Measurements from ENCODE around the gene MRPL19. TPM values are rescaled to one million over a fixed set of nuclear protein-coding genes. Genes with fewer than 3 reads are reported as not detected.

The MRPL19 gene
- total and polyA plus RNA-seq, 12 donors = 16.5 to 107 (median 69.2) TPM

GRCh38 chr2:75610671-75611070 lies 35.9 kb upstream of the MRPL19 start:
- intact Hi-C loops (cut with DNase I) = no loop called here
- Histone ChIP-seq H3K36me3 (replicated peaks in 1 of 2) (no peaks in the 10 kb centered on the region), H3K9me3 (replicated peaks in 1 of 3) (no peaks in the 10 kb centered on the region), H3K27ac (no peak overlapping the region), H3K4me3 (no peak overlapping the region), H3K4me1 (replicated peaks in 1 of 2) (no peaks in the 10 kb centered on the region), H3K27me3 (no peaks in the 10 kb centered on the region)
- 62 to 80% (median 71%) methylated on average over 4 of the region's 4 CpGs for WGBS, 4 donors
- TF ChIP-seq POLR2A (IDR thresholded peaks at IDR 0.05) (no peak), CTCF (IDR thresholded peaks at IDR 0.05) (no peak)
- no peak for DNase-seq

GRCh38 chr2:75612108-75612861 lies 34.3 kb upstream of the MRPL19 start:
- intact Hi-C loops (cut with DNase I) = no loop called here
- 78 to 93% (median 87%) methylated on average over 7 of the region's 7 CpGs for WGBS, 4 donors
- DNase-seq = no peak

GRCh38 chr2:75612862-75613243 lies 33.7 kb upstream of the MRPL19 start:
- no peak for DNase-seq
- H3K4me3 ChIP-seq = no peak overlapping the region
- H3K4me1 ChIP-seq (replicated peaks in 1 of 2) = no peaks in the 10 kb centered on the region
- H3K9me3 ChIP-seq (replicated peaks in 1 of 3) = no peaks in the 10 kb centered on the region
- intact Hi-C loops (cut with DNase I) = no loop called here
- H3K27me3 ChIP-seq = no peaks in the 10 kb centered on the region
- TF ChIP-seq POLR2A (IDR thresholded peaks at IDR 0.05) (no peak), CTCF (IDR thresholded peaks at IDR 0.05) (no peak)
- H3K36me3 ChIP-seq (replicated peaks in 1 of 2) = no peaks in the 10 kb centered on the region
- no peak overlapping the region for H3K27ac ChIP-seq
- WGBS, 4 donors = 71 to 91% (median 84%) methylated on average over 5 of the region's 5 CpGs

More at GRCh38 chr2:75612108-75612861, 34.3 kb upstream of the MRPL19 start:
- TF ChIP-seq CTCF (IDR thresholded peaks at IDR 0.05) (no peak), POLR2A (IDR thresholded peaks at IDR 0.05) (no peak)
- no peaks in the 10 kb centered on the region for H3K36me3 ChIP-seq (replicated peaks in 1 of 2)
- H3K4me1 ChIP-seq (replicated peaks in 1 of 2) = no peaks in the 10 kb centered on the region
- no peaks in the 10 kb centered on the region for H3K27me3 ChIP-seq
- no peaks in the 10 kb centered on the region for H3K9me3 ChIP-seq (replicated peaks in 1 of 3)
- H3K27ac ChIP-seq = no peak overlapping the region
- H3K4me3 ChIP-seq = no peak overlapping the region

DNA sequence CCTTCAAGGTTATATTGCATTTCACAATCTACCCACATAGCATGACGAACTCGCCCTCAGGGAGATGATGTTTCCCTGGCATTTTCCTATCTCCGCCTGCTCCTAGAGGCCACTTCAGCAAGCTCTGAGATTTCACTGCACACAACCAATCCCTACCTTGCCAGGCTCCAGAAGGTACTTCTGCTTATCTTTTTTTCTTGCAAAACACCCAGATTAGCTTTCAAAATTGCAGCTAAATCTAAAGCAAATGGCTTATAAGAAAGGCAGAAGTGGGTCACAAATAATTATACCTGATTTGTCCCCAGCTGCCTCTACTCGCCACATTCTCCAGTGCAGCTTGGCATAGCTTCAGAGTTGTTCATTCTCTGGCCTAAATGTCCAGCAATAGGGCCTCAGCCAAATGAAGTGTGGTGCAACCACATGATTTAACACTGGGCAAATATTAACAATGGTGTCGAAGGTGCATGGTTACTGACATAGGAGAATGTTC lies 32.4 kb upstream of the MRPL19 start:
- no peak for DNase-seq
- no peaks in the 10 kb centered on the region for H3K4me1 ChIP-seq (replicated peaks in 1 of 2)
- intact Hi-C loops (cut with DNase I) = no loop called here
- TF ChIP-seq POLR2A (IDR thresholded peaks at IDR 0.05) = no peak
- no peak overlapping the region for H3K27ac ChIP-seq
- H3K4me3 ChIP-seq = no peak overlapping the region
- no peaks in the 10 kb centered on the region for H3K27me3 ChIP-seq
- no peaks in the 10 kb centered on the region for H3K36me3 ChIP-seq (replicated peaks in 1 of 2)
- H3K9me3 ChIP-seq (replicated peaks in 1 of 3) = no peaks in the 10 kb centered on the region
- 89 to 93% (median 93%) methylated on average over 5 of the region's 5 CpGs for WGBS, 4 donors

DNA sequence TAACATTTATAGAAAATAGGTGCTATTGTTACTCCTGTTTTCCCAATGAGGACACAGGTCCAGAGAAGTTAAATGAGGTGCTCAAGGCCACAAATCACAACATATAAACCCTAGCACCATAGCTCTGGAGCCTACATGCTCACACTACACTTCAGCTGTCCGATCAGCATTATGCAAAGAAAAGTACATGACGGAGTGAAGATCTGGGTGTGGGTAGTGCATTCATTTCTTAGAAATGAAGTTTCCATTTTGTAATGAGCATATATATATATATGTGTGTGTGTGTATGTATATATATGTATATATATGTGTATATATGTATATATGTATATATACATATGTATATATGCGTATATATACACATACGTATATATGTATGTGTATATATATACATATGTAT lies 30.2 kb upstream of the MRPL19 start:
- WGBS, 4 donors = 87 to 95% (median 90%) methylated on average over 4 of the region's 4 CpGs
- no peaks in the 10 kb centered on the region for H3K27me3 ChIP-seq
- no peaks in the 10 kb centered on the region for H3K4me1 ChIP-seq (replicated peaks in 1 of 2)
- intact Hi-C loops (cut with DNase I) = no loop called here
- no peak overlapping the region for H3K27ac ChIP-seq
- H3K36me3 ChIP-seq (replicated peaks in 1 of 2) = no peaks in the 10 kb centered on the region
- TF ChIP-seq POLR2A (IDR thresholded peaks at IDR 0.05) (no peak), CTCF (IDR thresholded peaks at IDR 0.05) (no peak)
- DNase-seq = no peak
- no peak overlapping the region for H3K4me3 ChIP-seq
- H3K9me3 ChIP-seq (replicated peaks in 1 of 3) = no peaks in the 10 kb centered on the region

All from adrenal gland (tissue), 12 donors.